WTC11 (cell line): ENCODE results near the gene SLC16A8. TPM values are rescaled to one million over a fixed set of nuclear protein-coding genes. Genes with fewer than 3 reads are reported as not detected.
"Not testable (repeated sequence)": the region's sequence is repeated elsewhere in the genome, so short reads cannot be mapped to it uniquely, and the experiment has no call there.

Source experiments
- ATAC-seq: fragments of 200-7000 bp; cut with Tn5 transposase; 2 replicates; pipeline ENCODE4 v1.10.0; 2021; ENCODE audit warnings: mild to moderate bottlenecking, moderate library complexity
- CTCF ChIA-PET: fragments of 300-600 bp; sonication (Branson Sonifier 250); formaldehyde crosslinking; loops from one replicate; lab custom pipeline; 2021; ENCODE audit warnings: antibody characterized with exemption; lab: Charles Lee
- POLR2A ChIA-PET: fragments of 350-600 bp; sonication (Branson Sonifier 250); formaldehyde crosslinking; loops from one replicate; lab custom pipeline; 2021; ENCODE audit warnings: antibody characterized with exemption; lab: Charles Lee
- DNase-seq: peaks from one replicate; pipeline ENCODE4 v3.0.0; 2021; ENCODE audit warnings: low spot score
- H3K27ac Mint-ChIP-seq: 2 replicates; pipeline ENCODE4 v1.8.0; 2021; ENCODE audit warnings: mixed read lengths
- H3K27me3 Mint-ChIP-seq: 2 replicates; pipeline ENCODE4 v1.8.0; 2021; ENCODE audit warnings: low read depth, mild to moderate bottlenecking, moderate library complexity, mixed read lengths
- H3K36me3 Mint-ChIP-seq: 2 replicates; pipeline ENCODE4 v1.8.0; 2021; ENCODE audit warnings: mixed read lengths
- H3K4me1 Mint-ChIP-seq: 2 replicates; pipeline ENCODE4 v1.8.0; 2022; ENCODE audit warnings: mixed read lengths
- H3K4me3 Mint-ChIP-seq: 2 replicates; pipeline ENCODE4 v1.8.0; 2021; ENCODE audit warnings: mild to moderate bottlenecking, moderate library complexity, mixed read lengths
- H3K9me3 Mint-ChIP-seq: 2 replicates; pipeline ENCODE4 v1.8.0; 2021; ENCODE audit warnings: mixed read lengths
- EMX1 ChIP-seq: fragments of 250-450 bp; sonication (Bioruptor Pico); IDR thresholded peaks from 2 replicates; pipeline ENCODE4 v1.8.0; 2021; ENCODE audit warnings: mild to moderate bottlenecking
- FOXJ3 ChIP-seq: sonication (generic); formaldehyde crosslinking; IDR thresholded peaks from 2 replicates; pipeline ENCODE4 v1.9.0; 2021; ENCODE audit warnings: missing genetic modification reagents, mild to moderate bottlenecking, borderline replicate concordance
- HMGA2 ChIP-seq: fragments of 250-450 bp; sonication (Bioruptor Pico); IDR thresholded peaks from 2 replicates; pipeline ENCODE4 v1.4.0; 2021; ENCODE audit warnings: mild to moderate bottlenecking, moderate library complexity
- JUN ChIP-seq: sonication (generic); formaldehyde crosslinking; IDR thresholded peaks from 2 replicates; pipeline ENCODE4 v1.8.0; 2023; ENCODE audit warnings: mild to moderate bottlenecking, missing genetic modification reagents
- KAT7 ChIP-seq: sonication (generic); formaldehyde crosslinking; IDR thresholded peaks from 2 replicates; pipeline ENCODE4 v1.8.1; 2023; ENCODE audit warnings: missing genetic modification reagents, mild to moderate bottlenecking, borderline replicate concordance
- MYBL2 ChIP-seq: sonication (generic); formaldehyde crosslinking; IDR thresholded peaks from 2 replicates; pipeline ENCODE4 v1.8.1; 2023; ENCODE audit warnings: mild to moderate bottlenecking, moderate library complexity, missing genetic modification reagents
- NR1H2 ChIP-seq: sonication (generic); formaldehyde crosslinking; IDR thresholded peaks from 2 replicates; pipeline ENCODE4 v1.9.0; 2021; ENCODE audit warnings: mild to moderate bottlenecking, moderate library complexity, missing genetic modification reagents
- RELA ChIP-seq: sonication (generic); formaldehyde crosslinking; IDR thresholded peaks from 2 replicates; pipeline ENCODE4 v1.8.1; 2022; ENCODE audit warnings: missing genetic modification reagents, mild to moderate bottlenecking, borderline replicate concordance
- ZBTB21 ChIP-seq: sonication (generic); formaldehyde crosslinking; IDR thresholded peaks from 2 replicates; pipeline ENCODE4 v1.8.1; 2023; ENCODE audit warnings: mild to moderate bottlenecking, missing genetic modification reagents, borderline replicate concordance
- ZNF121 ChIP-seq: sonication (generic); formaldehyde crosslinking; IDR thresholded peaks from 2 replicates; pipeline ENCODE4 v1.8.0; 2023; ENCODE audit warnings: missing genetic modification reagents
- ZNF416 ChIP-seq: fragments of 250-450 bp; sonication (Bioruptor Pico); IDR thresholded peaks from 2 replicates; pipeline ENCODE4 v1.9.0; 2021; ENCODE audit warnings: mild to moderate bottlenecking, inconsistent platforms
- ZNF423 ChIP-seq: fragments of 250-450 bp; sonication (Bioruptor Pico); IDR thresholded peaks from 2 replicates; pipeline ENCODE4 v2.1.2; 2022; ENCODE audit warnings: mild to moderate bottlenecking, moderate library complexity
- total RNA-seq: library from RNA; stranded (reverse); gene quantifications from 3 replicates; pipeline ENCODE4 v1.2.3, GENCODE V29; 2021
- TF ChIP-seq, protein P1 (sequence below): sonication (generic); formaldehyde crosslinking; IDR thresholded peaks from 2 replicates; pipeline ENCODE4 v1.8.1; 2022; ENCODE audit warnings: missing genetic modification reagents, borderline replicate concordance
- TF ChIP-seq, protein P2 (sequence below): sonication (generic); formaldehyde crosslinking; IDR thresholded peaks from 2 replicates; pipeline ENCODE4 v1.8.0; 2022; ENCODE audit warnings: mild to moderate bottlenecking, missing genetic modification reagents
- TF ChIP-seq, protein P3 (sequence below): sonication (generic); formaldehyde crosslinking; IDR thresholded peaks from 2 replicates; pipeline ENCODE4 v1.8.1; 2022; ENCODE audit warnings: mild to moderate bottlenecking, missing genetic modification reagents, moderate library complexity, borderline replicate concordance
- TF ChIP-seq, protein P4 (sequence below): fragments of 250-450 bp; sonication (Bioruptor Pico); IDR thresholded peaks from 2 replicates; pipeline ENCODE4 v1.8.0; 2021; ENCODE audit warnings: mild to moderate bottlenecking

SLC16A8 gene
- total RNA-seq, 1 experiment from 2014 or later, result 0.57 TPM

DNA sequence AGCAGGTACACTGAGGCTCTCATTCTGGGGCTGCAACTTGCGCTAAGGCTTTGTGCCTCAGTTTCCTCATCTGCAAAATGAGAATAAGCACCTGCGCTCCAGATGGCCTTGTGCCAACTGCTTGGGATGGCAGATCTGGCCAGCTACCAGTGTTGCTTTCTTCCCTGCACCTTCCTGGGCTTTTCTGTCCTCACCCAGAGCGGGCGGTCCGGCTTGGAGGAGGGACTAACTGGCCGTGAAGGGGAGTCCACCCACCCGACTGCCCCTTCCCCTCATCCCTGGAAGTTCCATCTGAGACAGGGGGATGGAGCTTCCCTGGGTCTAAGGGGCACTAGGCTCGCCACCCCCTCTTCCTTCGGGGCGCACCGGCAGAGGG is 3.5 kb downstream of the SLC16A8 start (continued):
- TF ChIP-seq FOXJ3 (CRISPR knock-in tag), result no peak
- TF ChIP-seq, protein P1, sequence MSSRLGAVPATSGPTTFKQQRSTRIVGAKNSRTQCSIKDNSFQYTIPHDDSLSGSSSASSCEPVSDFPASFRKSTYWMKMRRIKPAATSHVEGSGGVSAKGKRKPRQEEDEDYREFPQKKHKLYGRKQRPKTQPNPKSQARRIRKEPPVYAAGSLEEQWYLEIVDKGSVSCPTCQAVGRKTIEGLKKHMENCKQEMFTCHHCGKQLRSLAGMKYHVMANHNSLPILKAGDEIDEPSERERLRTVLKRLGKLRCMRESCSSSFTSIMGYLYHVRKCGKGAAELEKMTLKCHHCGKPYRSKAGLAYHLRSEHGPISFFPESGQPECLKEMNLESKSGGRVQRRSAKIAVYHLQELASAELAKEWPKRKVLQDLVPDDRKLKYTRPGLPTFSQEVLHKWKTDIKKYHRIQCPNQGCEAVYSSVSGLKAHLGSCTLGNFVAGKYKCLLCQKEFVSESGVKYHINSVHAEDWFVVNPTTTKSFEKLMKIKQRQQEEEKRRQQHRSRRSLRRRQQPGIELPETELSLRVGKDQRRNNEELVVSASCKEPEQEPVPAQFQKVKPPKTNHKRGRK (CRISPR knock-in tag), result no peak

DNA sequence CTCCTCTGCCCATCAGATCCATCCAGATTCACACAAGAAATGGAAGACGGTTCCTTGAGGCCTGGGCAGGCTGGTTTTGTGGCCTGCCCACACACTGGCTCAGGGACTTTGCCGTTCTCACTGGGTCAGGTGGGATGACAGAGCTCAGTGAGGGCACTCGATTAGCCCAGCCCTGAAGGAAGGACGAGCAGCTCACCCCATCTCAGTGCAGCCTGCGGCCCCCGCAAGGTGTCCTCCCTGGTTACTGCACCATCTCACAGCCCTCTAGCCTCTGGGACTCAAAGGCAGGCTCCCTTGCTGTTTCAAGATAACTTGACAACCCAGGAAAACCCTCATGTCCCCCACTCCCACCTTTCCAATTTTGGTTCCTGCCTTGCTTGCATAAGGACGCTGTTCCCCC is 4.2 kb downstream of the SLC16A8 start:
- no peak for ATAC-seq
- Mint-ChIP-seq H3K4me1 (peaks cover 4% of the 10 kb centered on the region; the same call in 1 of the 2 replicates), H3K9me3 (no peaks in the 10 kb centered on the region), H3K36me3 (no peaks in the 10 kb centered on the region), H3K27ac (no peak overlapping the region)
- TF ChIP-seq KAT7 (CRISPR knock-in tag), result no peak
- no peak for TF ChIP-seq RELA (CRISPR knock-in tag)
- TF ChIP-seq JUN (CRISPR knock-in tag), result no peak
- TF ChIP-seq MYBL2 (CRISPR knock-in tag), result no peak
- TF ChIP-seq, protein P2, sequence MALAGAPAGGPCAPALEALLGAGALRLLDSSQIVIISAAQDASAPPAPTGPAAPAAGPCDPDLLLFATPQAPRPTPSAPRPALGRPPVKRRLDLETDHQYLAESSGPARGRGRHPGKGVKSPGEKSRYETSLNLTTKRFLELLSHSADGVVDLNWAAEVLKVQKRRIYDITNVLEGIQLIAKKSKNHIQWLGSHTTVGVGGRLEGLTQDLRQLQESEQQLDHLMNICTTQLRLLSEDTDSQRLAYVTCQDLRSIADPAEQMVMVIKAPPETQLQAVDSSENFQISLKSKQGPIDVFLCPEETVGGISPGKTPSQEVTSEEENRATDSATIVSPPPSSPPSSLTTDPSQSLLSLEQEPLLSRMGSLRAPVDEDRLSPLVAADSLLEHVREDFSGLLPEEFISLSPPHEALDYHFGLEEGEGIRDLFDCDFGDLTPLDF (CRISPR knock-in tag), result no peak
- TF ChIP-seq EMX1 (CRISPR knock-in tag), result no peak
- TF ChIP-seq NR1H2 (CRISPR knock-in tag), result no peak
- TF ChIP-seq, protein P3, sequence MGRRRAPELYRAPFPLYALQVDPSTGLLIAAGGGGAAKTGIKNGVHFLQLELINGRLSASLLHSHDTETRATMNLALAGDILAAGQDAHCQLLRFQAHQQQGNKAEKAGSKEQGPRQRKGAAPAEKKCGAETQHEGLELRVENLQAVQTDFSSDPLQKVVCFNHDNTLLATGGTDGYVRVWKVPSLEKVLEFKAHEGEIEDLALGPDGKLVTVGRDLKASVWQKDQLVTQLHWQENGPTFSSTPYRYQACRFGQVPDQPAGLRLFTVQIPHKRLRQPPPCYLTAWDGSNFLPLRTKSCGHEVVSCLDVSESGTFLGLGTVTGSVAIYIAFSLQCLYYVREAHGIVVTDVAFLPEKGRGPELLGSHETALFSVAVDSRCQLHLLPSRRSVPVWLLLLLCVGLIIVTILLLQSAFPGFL (CRISPR knock-in tag), result no peak
- no peak for TF ChIP-seq ZBTB21 (CRISPR knock-in tag)
- TF ChIP-seq, protein P4, sequence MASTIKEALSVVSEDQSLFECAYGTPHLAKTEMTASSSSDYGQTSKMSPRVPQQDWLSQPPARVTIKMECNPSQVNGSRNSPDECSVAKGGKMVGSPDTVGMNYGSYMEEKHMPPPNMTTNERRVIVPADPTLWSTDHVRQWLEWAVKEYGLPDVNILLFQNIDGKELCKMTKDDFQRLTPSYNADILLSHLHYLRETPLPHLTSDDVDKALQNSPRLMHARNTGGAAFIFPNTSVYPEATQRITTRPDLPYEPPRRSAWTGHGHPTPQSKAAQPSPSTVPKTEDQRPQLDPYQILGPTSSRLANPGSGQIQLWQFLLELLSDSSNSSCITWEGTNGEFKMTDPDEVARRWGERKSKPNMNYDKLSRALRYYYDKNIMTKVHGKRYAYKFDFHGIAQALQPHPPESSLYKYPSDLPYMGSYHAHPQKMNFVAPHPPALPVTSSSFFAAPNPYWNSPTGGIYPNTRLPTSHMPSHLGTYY (CRISPR knock-in tag), result no peak
- TF ChIP-seq HMGA2 (CRISPR knock-in tag), result no peak
- no peak for TF ChIP-seq ZNF423
- no peak for TF ChIP-seq ZNF416 (CRISPR knock-in tag)
- TF ChIP-seq, all 79 proteins: peak for 0
- CTCF ChIA-PET, result interaction anchor here (1.3 to 14.3 kb wide), 3 partner anchors 21 to 139 kb away, joined by 3 to 183 read pairs (median 8); no protein-coding TSS in a partner anchor
- H3K4me3 Mint-ChIP-seq, result no peak overlapping the region
- H3K27me3 Mint-ChIP-seq, result peaks cover 24% of the 10 kb centered on the region
- POLR2A ChIA-PET, result no interaction called here
- DNase-seq, result no peak

DNA sequence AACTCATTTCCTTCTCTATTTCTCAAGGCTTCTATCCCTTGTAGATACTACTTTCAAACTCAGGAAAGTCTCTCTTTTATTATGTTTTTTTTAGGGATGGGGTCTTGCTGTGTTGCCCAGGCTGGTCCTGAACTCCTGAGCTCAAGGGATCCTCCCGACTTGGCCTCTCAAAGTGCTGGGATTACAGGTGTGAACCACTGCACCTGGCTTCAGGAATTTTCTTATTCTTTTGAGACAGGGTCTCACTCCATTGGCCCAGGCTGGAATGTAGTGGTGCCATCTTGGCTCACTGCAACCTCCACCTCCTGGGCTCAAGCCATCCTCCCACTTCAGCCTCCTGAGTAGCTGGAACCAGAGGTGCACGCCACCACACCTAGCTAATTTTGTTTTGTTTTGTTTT is 4.8 kb downstream of the SLC16A8 start:
- CTCF ChIA-PET, result interaction anchor here (14.3 kb wide), 1 partner anchor 22 kb away, joined by 183 read pairs; no protein-coding TSS in a partner anchor
- H3K4me3 Mint-ChIP-seq, result not testable (repeated sequence)

More for the DNA sequence above, 4.8 kb downstream of the SLC16A8 start:
- H3K4me1 Mint-ChIP-seq, DNase-seq, POLR2A ChIA-PET, H3K36me3 Mint-ChIP-seq, H3K9me3 Mint-ChIP-seq, ATAC-seq, H3K27ac Mint-ChIP-seq: not testable (repeated sequence)
- peak; percentile 77; the same call in 1 of the 2 replicates for TF ChIP-seq ZNF121 (CRISPR knock-in tag)
- peaks cover 24% of the 10 kb centered on the region for H3K27me3 Mint-ChIP-seq
